Activated CD4-positive, alpha-beta T cell treated with anti-CD3 and anti-CD28 coated beads, Interleukin-2, Interleukin-4, amounts not matched to agents 100 ng/mL and 50 ng/mL, durations not matched to agents 16 hours and 8 hours (primary cell): ENCODE results near the gene TOMT.

Experiments
- DNase-seq: peaks from one replicate; pipeline ENCODE4 v3.0.0-alpha.2; 2020; ENCODE audit warnings: low spot score

TOMT gene

GRCh38 chr11:72105888-72106287 lies at the start of gene TOMT:
TOMT (plus strand) TSS chr11:72105924; CDS start chr11:72105952, 28 bp downstream.
- no peak for DNase-seq

DNA sequence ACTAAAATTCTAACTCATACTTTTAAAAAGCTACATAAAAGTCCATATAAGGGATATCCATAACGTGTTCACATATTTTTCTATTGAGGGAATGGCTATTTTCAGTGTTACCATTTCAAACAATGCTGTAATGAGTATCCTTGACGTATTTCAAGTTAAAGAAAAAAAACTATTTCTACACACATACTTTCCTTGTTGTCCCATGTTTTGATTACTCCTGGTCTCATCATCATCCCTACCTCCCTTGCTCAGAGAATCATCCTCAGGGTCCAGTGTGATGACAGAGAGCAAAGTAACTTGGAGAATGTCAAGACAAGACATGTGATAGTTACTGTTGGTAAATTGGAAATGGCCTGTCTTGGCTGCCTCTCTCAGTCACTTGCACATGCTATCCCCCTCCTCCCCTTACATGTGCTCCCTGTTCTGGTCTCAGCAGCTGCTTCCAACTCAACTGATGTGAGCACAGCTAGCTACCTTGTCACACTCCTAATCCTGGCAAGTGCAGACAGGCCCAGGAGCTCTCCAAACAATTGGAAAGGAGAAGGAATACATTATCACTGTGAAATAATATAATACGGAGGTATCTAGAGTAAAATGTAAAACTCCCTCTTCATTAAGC lies 47.2 kb upstream of the TOMT start:
- DNase-seq = no peak

GRCh38 chr11:72061739-72062396 lies 43.9 kb upstream of the TOMT start:
- DNase-seq = no peak

GRCh38 chr11:72066855-72067254 lies 38.9 kb upstream of the TOMT start:
- no peak for DNase-seq

- no peak for DNase-seq
These were observed 38.5 kb upstream of the TOMT start for GRCh38 chr11:72067266-72067665.

DNA sequence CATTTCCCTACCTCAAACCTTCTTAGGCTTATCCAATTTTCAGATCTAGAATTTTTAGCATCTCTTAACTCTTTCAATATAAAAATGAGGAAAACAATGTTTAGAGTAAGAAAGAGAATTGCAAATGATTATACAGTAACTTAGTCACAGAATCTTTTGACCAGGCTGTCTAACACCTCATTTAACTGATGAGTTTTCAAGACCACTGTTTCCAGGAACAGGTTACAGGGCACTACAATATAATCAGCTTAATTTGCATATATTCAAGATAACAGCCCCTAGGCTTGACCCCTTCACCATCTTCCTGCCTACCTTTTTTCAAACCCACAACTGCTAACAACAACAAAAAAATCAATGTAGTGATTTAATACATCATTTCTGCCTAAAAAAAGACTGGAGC lies 38.0 kb upstream of the TOMT start:
- no peak for DNase-seq

DNA sequence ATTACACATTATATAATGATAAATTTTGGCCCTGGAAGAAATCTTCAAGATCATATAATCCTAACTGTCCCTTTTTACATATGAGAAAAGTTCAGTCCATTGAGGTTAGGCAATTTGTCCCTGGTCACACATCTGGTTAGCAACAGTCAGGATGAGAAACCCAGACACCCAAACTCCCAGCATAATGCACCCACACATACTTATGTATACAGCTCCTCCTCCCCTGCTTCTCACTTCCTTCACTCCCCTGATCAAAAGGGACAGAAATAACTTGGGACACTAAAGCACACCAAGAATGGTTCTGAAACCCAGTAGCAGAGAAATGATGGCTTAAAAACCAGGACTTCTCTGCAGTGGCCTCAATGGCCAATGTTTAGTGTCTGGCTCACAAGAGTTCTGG lies 36.5 kb upstream of the TOMT start:
- no peak for DNase-seq

DNA sequence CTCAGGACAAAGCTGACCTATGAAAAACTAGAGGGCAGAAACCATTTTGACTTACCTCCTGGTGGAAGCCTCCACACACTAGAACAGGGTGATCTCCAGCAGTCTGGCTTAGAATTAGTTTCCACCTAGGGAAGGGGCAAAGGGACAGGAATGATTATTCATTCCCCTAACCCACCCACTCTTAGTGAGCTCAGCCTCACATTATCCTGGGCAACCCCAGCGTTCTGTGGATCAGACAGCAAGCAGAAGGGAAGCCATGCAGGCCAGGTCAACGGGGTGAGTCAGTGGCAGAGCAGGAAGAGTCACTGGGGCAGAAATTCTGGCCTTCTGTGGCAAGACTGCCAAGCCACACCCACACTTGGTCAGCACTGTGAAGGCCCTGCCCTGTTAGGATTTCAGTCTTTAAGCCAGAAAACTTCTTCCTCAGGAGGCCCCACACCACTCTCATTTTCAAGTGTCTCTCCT lies 35.9 kb upstream of the TOMT start:
- DNase-seq = no peak

DNA sequence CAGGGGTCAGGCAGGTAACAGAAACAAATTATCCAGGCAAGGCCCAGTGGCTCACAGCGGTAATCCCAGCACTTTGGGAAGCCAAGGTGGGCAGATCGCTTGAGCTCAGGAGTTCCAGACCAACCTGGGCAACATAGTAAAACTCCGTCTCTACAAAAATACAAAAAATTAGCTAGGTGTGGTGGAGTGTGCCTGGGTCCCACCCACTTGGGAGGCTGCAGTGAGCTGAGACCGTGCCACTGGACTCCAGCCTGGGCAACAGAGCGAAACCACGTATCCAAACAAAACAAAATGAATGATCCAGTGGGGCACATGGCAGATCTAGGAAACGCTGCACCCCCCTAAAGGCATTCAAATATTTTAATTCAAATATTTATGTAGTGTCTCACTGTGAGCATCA lies 35.2 kb upstream of the TOMT start:
- no peak for DNase-seq

- DNase-seq = no peak
These were observed 33.4 kb upstream of the TOMT start for GRCh38 chr11:72072348-72072747.

DNA sequence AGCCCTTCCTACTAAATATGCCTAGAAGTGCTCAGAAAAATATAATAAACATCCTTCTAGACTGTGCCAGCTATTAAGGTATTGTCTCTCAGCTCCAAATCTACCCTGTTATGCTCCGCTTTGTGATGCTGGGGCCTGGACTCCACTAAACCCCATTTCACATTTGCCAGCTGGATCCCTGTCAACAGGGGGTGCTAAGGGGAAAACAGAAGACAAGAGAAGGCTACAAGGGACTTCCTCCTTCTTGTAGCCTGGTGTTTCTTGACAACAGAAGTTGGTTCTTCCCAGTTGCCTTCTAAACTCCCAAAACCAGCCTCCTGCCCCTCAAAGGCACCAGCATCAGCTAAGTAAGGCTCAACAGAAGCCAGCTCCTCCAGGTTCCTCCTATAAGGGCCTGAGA lies 30.6 kb upstream of the TOMT start:
- no peak for DNase-seq

DNA sequence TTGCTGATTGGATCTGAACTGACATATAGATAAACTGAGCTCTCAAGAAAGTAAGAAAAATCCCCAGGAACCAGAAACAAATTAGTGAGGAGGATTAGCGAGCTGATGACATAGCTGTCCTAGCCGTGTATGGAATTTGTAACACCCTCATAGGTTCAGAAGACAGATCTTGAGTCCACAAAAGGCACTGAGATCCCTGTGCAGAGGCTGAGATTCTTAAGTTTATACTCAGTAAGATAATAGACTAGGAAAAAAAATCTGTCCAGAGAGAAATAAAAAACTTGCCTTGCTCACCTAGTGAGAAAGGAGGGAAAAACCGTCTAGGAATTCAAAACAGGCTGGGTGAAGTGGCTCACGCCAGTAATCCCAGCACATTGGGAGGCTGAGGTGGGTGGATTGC lies 30.0 kb upstream of the TOMT start:
- DNase-seq = no peak

DNA sequence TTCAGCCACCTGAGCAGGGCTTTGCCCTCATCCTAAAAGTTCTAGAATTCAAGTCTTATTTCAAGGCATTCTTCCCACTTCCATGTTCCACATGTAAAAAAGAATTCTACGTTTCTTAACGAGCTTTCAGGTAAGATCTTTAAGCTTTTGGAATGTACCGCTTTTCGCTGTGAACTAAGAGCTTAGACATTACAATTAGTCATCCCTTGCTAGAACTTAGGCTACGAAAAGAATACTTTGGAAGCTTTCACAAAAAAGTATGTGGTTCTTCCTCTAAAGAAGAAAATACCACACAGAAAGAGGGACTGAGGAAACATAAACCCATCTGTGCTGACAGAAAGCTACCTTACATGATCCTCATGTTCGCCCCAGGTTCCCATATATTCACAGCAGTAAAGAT lies 27.2 kb upstream of the TOMT start:
- no peak for DNase-seq

GRCh38 chr11:72079819-72080325 lies 25.9 kb upstream of the TOMT start:
- no peak for DNase-seq

DNA sequence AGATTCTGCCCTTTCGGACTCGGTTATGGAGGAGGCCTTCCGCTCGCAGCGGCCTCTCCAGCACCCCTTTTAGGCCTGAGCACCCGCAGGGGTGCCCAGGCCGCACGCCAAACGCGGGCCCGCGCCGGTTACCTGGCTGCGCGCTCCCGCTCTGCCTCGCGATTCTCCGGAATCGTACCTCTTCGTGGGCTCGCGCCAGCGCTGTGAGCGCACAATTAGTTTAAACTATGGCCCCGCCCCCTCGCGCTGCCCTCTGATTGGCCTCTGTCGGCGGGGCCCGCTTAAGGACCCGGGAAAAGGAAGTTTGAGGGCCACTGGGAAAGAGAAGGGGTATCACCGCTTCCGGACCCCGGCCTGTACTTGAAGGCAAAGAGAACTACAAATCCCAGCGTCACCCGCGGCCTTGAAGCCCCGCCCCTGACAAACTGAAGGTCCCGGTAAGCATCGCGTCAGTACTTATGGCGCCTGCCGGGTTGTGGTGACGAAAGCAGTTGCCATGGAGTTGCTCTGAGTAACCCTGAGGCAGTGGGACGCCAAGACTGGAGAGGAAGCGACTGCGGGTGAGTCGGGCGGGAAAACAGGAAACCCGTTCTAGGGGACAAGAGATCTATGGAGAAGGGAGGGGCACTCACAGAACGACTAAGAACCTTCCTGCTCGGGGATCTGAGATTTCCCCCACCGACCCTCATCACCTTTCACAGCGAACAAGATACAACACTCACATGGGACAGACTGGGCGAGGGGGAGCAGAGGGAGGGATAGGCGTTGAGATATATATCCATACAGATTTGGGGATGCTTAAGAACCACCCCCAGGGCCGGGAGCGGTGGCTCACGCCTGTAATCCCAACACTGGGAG lies 25.2 kb upstream of the TOMT start, which contains the start of the genes LRRC51 and NUMA1:
LRRC51 (plus strand) TSS at position 525 of the 858 bp plus-strand sequence. CDS start 8,234 bp downstream, outside the sequence.
NUMA1 (minus strand) TSS at position 217 of the 858 bp plus-strand sequence. CDS start 44,599 bp downstream, outside the sequence.
- DNase-seq = peak; percentile 100

GRCh38 chr11:72081184-72081644 lies 24.5 kb upstream of the TOMT start:
- DNase-seq = no peak

DNA sequence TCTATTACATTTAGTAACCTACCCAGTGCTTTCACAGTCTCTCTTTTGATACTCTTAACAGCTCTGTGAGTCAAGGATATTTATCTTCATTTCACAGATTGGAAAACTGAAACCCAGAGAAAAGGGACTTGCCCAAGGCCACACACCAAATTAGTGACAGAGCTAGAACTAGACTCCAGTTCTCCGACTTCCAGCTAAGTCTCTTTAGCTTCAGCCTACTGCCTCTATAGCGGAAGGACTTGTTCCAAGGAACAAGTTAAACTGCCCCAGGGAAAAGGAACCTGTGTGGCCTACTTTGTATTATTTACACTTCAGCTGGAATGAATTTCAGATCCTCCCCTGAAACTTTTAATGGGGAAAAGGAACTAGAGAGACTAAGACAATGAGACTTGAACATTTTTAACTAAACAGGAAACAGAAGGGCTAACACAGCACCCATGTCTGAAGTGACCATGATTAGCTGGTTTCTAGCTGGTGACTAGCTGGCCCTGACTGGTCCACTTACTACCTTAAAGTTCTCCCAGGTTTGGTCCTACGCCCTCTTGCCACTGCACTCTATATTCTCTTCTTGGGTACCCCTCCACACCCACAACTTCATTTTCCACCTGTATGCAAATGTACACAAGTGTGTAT lies 23.8 kb upstream of the TOMT start:
- DNase-seq = no peak

DNA sequence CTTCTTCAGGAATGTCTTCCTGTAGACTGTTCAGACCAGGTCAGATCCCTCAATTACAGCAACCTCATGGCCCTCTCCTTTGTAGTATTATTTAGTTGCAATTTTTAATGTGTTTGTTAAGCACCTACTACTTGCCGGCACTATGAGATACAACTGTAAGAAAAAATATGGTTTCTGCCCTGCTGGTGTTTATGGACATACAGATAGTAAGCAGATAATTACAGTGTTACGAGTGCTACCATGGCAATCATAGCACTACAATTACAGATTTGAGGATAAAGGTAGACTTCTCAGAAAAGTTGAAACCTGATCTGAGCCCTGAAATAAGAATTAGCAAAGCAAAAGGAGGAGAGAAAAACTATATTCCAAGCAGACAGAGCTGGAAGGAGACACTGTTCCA lies 22.3 kb upstream of the TOMT start:
- no peak for DNase-seq

DNA sequence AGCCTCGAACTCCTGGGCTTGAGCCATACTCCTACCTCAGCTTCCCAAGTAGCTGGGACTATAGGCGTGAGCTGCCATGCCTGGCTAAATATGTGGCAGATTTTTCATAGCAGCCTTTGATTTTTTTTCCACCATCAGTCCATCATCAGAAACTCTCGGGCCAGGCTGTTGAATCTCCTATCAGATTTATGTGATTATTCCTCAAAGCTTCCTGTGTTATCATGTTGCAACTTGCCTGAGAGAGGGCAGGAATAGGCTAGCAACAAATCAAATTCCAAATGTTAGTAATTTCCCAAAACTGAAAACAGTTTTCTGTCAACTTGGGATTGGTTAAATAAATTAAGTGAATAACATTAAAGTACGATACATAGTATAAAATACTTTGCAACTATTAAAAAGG lies 21.6 kb upstream of the TOMT start:
- no peak for DNase-seq

DNA sequence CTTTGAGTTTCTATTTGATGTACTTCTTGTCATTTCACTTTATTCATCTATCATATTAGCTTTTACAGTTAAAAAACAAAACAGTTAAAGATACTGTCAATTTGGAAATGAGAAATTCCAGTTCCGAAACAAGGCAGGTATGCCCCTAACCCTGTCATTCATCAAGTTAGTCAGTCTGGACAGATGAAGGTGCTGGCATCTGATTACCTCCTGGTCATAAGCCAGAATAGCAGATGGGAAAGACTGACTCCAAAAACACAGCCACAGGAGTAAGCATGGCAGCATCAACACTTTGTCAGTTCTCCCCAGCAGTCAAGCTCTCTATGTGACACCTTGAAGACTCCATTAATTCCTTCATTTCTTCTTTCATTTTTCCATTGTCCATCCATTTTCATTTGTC lies 20.8 kb upstream of the TOMT start:
- no peak for DNase-seq

- no peak for DNase-seq
These were observed 19.9 kb upstream of the TOMT start for GRCh38 chr11:72085621-72086351.
